ENCODE results near the gene PDZRN4.
"Not testable (repeated sequence)": the region's sequence is repeated elsewhere in the genome, so short reads cannot be mapped to it uniquely, and the experiment has no call there.

Gene PDZRN4

GRCh38 chr12:41531147-41531829 lies 343.2 kb downstream of the PDZRN4 start:
- DNase-seq (ENCODE audit: low read depth), result no peak
- H3K4me3 ChIP-seq (ENCODE audit: low read length), result no peak overlapping the region
- no peak for TF ChIP-seq CTCF (IDR thresholded peaks at IDR 0.05; ENCODE audit: insufficient read depth, low read depth, low read length, missing control alignments)

GRCh38 chr12:41532072-41532471 lies 344.0 kb downstream of the PDZRN4 start:
- peak; percentile 32 for DNase-seq (ENCODE audit: low read depth)
- no peak overlapping the region for H3K4me3 ChIP-seq (ENCODE audit: low read length)
- no peak for TF ChIP-seq CTCF (IDR thresholded peaks at IDR 0.05; ENCODE audit: insufficient read depth, low read depth, low read length, missing control alignments)

- DNase-seq (ENCODE audit: low read depth), result no peak
- no peak for TF ChIP-seq CTCF (IDR thresholded peaks at IDR 0.05; ENCODE audit: insufficient read depth, low read depth, low read length, missing control alignments)
- H3K4me3 ChIP-seq (ENCODE audit: low read length), result no peak overlapping the region
These were observed 348.8 kb downstream of the PDZRN4 start for GRCh38 chr12:41536813-41537490.

- no peak overlapping the region for H3K4me3 ChIP-seq (ENCODE audit: low read length)
- no peak for TF ChIP-seq CTCF (IDR thresholded peaks at IDR 0.05; ENCODE audit: insufficient read depth, low read depth, low read length, missing control alignments)
- DNase-seq (ENCODE audit: low read depth), result no peak
These were observed 349.4 kb downstream of the PDZRN4 start for GRCh38 chr12:41537522-41537921.

GRCh38 chr12:41545761-41546160 lies 357.6 kb downstream of the PDZRN4 start:
- no peak for TF ChIP-seq CTCF (IDR thresholded peaks at IDR 0.05; ENCODE audit: insufficient read depth, low read depth, low read length, missing control alignments)
- no peak for DNase-seq (ENCODE audit: low read depth)
- no peak overlapping the region for H3K4me3 ChIP-seq (ENCODE audit: low read length)

GRCh38 chr12:41547071-41547470 lies 359.0 kb downstream of the PDZRN4 start:
- DNase-seq (ENCODE audit: low read depth); H3K4me3 ChIP-seq (ENCODE audit: low read length): not testable (repeated sequence)

GRCh38 chr12:41548926-41549325 lies 360.8 kb downstream of the PDZRN4 start:
- TF ChIP-seq CTCF (IDR thresholded peaks at IDR 0.05; ENCODE audit: insufficient read depth, low read depth, low read length, missing control alignments), result no peak
- no peak for DNase-seq (ENCODE audit: low read depth)
- H3K4me3 ChIP-seq (ENCODE audit: low read length), result no peak overlapping the region

All from epithelial cell of esophagus (primary cell).